Left cardiac atrium (tissue), 4 donors: ENCODE results near the gene WIZ. TPM values are rescaled to one million over a fixed set of nuclear protein-coding genes. Genes with fewer than 3 reads are reported as not detected.

ENCODE experiments used
- ATAC-seq, 2 donors: fragments of 200-7000 bp; cut with Tn5 transposase; one replicate each; pipeline ENCODE4 v1.9.1; 2020; ENCODE audit warnings: mild to moderate bottlenecking in 2 of 2, moderate library complexity in 2 of 2
- DNase-seq: peaks from one replicate; pipeline ENCODE4 v3.0.0-alpha.2; 2020
- intact Hi-C, 2 donors: fragments of 100-400 bp; cut with DNase I; formaldehyde crosslinking; loops; one replicate each; pipeline versions ENCODE4 v1.14.1 to v1.15.1; 2022 to 2023
- total RNA-seq, 2 donors: library from RNA; stranded (reverse); fragmentation: NEBNext Ultra II Directional; extraction: Animal tissue kit (Norgen Biotek cat#: 25700); gene quantifications; one replicate each; pipeline ENCODE4 v1.2.1, GENCODE V29; 2021
- donor health status: DM: no; HTN: yes; CAD: no.
- donor health status: DM: no; HTN: yes; CAD: no; lungs with severe emphysema.
- donor health status: DM: yes; HTN: yes; CAD: no.
- donor health status: Dilated cardiomyopathy.

The WIZ gene
- total RNA-seq, 2 donors from 2014 or later = 26.9 to 28.7 TPM

DNA sequence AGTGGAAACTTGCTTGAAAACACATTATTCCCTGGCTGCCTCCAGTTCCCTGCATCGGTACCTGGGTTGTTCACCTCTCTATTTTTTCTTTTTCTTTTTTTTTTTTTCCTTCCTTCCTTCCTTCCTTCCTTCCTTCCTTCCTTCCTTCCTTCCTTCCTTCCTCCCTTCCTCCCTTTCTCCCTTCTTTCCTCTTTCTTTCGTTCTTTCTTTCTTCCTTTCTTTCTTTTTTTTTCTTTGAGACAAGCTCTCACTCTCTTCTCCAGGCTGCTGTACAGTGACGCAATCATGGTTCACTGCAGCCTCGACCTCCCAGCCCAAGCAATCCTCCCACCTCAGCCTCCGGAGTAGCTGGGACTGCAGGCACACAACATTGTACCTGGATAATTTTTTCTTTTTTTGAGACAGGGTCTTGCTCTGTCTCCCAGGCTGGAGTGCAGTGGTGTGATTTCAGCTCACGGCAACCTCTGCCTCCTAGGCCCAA lies 18.0 kb upstream of the WIZ start:
- DNase-seq = no peak
- ATAC-seq = no peak
- intact Hi-C loops = no loop called here

- ATAC-seq (no peak), DNase-seq (no peak)
- intact Hi-C loops = no loop called here
Observed at GRCh38 chr19:15466851-15467733, 17.3 kb upstream of the WIZ start.

DNA sequence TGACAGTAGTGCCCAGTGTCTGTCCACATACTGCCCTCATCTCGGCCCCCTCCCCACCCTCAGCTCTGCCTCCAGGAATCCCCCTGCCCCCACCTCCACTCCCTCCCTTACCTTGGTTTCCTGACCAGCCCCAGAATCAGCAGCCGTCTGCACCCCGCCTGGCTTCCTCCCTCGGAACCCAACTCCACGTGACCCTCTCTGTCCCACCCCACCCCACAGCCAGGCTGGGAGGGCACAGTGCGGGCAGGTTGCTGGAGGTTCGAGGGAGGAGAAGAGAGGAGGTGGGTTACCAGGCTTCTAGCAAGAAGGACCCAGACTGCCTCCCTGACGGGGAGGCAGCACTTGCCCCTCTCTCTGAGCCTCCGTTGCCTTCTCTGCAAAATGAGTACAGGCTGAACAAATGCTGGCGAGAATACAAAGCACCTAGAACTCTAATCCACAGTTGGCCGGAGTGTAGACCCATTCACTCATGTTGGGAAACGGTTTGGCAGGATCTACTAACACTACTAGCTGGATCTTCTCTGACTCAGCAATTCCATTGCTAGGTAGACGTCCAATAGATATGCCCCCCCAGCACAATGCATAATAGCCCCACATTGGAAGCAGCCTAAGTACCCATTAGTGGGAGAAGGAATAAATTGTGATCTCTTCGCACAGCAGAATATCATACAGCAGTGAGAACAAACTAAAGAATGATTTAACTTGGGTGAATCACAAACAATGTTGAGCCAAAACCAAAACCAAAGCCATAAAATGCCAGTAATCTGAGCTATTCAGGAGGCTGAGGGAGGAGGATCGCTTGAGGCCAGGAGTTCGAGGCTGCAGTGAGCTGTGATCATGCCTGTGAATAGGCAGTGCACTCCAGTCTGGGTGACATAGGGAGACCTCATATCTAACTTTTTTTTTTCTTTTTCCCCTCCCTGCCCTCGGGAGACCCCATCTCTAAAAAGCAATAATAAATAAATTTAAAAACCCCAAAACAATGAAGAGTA lies 14.9 kb upstream of the WIZ start, which contains the start of gene RASAL3:
RASAL3 (minus strand) TSS at position 151 of the 992 bp plus-strand sequence. CDS start 186 bp downstream, outside the sequence.
- intact Hi-C loops = no loop called here
- DNase-seq (no peak), ATAC-seq (peak; percentile 65 to 70)

- intact Hi-C loops = no loop called here
Observed at GRCh38 chr19:15463861-15464371, 14.2 kb upstream of the WIZ start.

DNA sequence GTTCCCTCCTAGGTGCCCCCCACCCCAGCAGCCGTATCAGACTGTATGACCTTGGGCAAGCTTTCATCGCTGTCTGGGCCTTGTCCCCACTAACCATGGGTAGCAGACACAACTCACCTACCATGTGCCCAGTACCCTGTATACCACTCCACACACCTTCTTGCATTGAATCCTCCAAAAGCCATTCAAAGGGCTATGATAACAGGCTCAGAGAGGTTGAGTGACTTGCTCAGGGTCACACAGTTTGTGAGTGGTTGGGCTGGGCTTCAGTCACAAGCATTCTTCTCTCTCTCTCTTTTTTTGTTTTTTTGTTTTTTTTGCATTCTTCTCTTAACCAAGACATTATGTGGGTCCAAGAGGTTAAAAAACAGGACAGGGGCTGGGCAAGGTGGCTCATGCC lies 11.9 kb upstream of the WIZ start:
- DNase-seq = no peak
- intact Hi-C loops = no loop called here
- no peak for ATAC-seq

More at GRCh38 chr19:15463861-15464371, 14.2 kb upstream of the WIZ start:
- no peak for DNase-seq
- peak; percentile 77 to 82 for ATAC-seq

DNA sequence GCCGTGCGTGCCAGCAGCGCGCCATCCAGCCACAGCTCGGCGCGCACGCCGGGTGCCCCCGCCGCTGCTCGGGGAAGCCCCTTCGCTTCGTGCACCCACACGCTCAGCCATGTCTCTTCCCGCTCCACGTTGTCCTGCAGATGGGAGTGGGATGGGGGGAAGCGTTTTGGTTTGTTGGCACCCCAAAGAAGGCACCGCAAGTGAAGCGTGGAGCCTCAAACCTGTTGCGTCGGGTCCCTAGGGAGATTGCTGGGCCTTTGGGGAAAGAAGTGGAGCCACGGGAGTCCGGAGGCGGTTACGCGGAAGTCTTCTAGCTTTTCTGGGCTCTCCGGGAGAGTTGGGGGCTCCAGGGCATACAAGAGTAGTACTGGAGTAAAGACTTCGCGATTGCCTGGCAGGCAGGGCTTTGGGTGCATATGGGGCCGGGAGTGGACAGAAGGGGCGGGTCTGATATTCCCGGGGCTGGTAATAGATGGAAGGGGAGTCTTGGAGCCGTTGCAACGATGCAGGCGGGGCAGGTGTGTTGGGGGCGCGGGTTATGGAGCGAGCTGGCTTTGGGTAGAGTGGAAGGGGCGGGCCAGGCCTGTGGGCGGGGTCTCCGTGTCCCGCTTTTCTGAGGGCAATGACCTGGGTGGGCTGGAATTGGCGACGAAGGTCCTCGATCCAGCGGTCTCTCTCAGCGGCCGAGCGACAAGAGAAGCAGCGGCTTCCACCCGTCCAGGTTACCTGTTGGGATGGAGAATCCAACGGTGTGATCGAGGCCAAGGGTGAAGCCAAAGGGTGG lies 8.1 kb upstream of the WIZ start:
- ATAC-seq = no peak
- intact Hi-C loops = loop anchor here (10.0 kb wide), 1 partner anchor 97 kb away; no protein-coding TSS in a partner anchor
- DNase-seq = no peak

GRCh38 chr19:15456871-15457700 lies 7.3 kb upstream of the WIZ start:
- DNase-seq = no peak
- intact Hi-C loops = loop anchor here (10.0 kb wide), 1 partner anchor 98 kb away; no protein-coding TSS in a partner anchor
- ATAC-seq = no peak

DNA sequence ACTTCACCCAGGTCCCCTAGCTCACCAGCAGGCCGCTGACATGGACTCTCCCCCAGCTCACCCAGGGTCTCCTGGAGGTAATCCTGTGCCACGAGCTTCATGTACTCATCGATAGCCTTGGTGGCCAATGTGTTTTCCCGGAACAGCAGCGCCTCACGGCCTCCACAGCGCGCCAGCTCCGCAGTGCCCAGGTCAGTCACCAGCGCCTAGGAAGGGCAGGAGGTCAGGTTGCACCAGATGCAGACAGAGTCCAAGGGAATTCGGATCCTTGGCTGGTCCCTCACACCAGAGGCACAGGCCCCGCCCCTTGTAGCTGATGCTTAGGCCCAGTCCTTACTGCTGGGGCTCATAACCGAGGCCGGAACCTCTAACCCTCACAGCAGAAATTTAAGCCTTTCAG lies 6.7 kb upstream of the WIZ start:
- DNase-seq = no peak
- intact Hi-C loops = loop anchor here (10.0 kb wide), 1 partner anchor 98 kb away; no protein-coding TSS in a partner anchor
- no peak for ATAC-seq

- intact Hi-C loops = loop anchor here (10.0 kb wide), 1 partner anchor 99 kb away; no protein-coding TSS in a partner anchor
- ATAC-seq (no peak), DNase-seq (no peak)
Observed at GRCh38 chr19:15455996-15456395, 6.2 kb upstream of the WIZ start.

- ATAC-seq (no peak), DNase-seq (no peak)
- intact Hi-C loops = loop anchor here (10.0 kb wide), 1 partner anchor 101 kb away; no protein-coding TSS in a partner anchor
Observed at GRCh38 chr19:15453906-15454860, 4.4 kb upstream of the WIZ start.

DNA sequence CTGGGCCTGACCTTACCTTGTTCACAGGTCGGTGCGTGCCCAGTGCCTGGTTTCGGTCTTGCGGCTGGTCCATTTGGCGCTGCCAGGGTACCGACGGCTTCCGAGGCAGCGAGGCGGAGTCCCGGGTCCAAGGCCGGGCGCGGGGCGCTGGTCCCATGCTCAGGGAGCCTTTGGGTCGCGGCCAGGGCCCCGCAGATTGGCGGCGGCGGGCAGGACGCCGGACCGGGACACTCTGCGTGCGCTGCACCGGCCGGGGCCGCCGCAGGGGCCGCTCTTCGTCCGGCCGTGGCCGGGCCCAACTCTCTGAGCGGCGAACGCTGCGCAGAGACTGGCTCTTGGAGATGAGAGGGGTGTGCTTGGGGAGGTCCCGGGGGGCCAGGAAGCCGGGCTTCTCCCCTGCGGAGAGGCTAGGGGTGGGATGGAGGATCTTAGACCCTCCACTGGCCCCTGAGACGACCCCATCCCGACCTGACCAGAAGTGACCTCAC lies 3.4 kb upstream of the WIZ start:
- intact Hi-C loops = loop anchor here (10.0 kb wide), 1 partner anchor 102 kb away; no protein-coding TSS in a partner anchor
- DNase-seq = no peak
- peak; percentile 16 to 32 for ATAC-seq

- peak; percentile 95 for DNase-seq
- intact Hi-C loops = loop anchor here (10.0 kb wide), 1 partner anchor 102 kb away; no protein-coding TSS in a partner anchor
- ATAC-seq = peak; percentile 73 to 84
Observed at GRCh38 chr19:15452111-15453047, 2.6 kb upstream of the WIZ start.

DNA sequence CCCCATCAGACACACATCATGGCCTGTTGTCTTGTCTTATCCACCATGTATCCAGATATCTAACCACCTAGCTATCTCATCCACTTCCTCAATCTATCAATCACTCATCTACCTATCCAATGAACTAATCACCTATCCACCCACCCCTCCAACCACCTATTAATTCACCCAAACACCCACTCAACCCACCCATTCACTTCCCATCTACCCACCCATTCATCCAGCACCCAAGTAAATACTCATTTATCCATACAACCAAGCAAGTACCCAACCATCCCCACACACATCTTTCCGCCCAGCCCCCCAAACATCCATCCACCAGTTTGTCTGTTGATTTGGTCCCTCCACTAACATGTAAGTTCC lies 753 bp upstream of the WIZ start:
- no peak for DNase-seq
- no peak for ATAC-seq
- intact Hi-C loops = loop anchor here (10.0 kb wide), 1 partner anchor 104 kb away; no protein-coding TSS in a partner anchor

GRCh38 chr19:15448778-15449619 lies 757 bp downstream of the WIZ start:
- ATAC-seq = no peak
- DNase-seq = no peak
- intact Hi-C loops = no loop called here
